DND-41 (cell line): ENCODE results near the gene GYG1.

Experiments
- ATAC-seq: fragments of 200-7000 bp; cut with Tn5 transposase; 3 replicates; pipeline ENCODE4 v1.9.1; 2021; ENCODE audit warnings: low read depth; ENCODE audit not compliant: insufficient read depth
- DNase-seq: peaks from one replicate; pipeline ENCODE4 v3.0.0-alpha.2; 2020
- H2AFZ ChIP-seq: 2 replicates; pipeline ENCODE4 v1.6.0; 2012; ENCODE audit warnings: low read depth, low read length
- H3K27ac ChIP-seq: 2 replicates; pipeline ENCODE4 v1.5.1; 2012; ENCODE audit warnings: low read length, inconsistent platforms
- H3K27me3 ChIP-seq: fragments of 200-600 bp; sonication (generic); 2 replicates; pipeline ENCODE4 v1.6.0; 2012; ENCODE audit warnings: low read length, mild to moderate bottlenecking, inconsistent platforms; ENCODE audit not compliant: insufficient read depth, poor library complexity
- H3K36me3 ChIP-seq: 2 replicates; pipeline ENCODE4 v1.5.1; 2012; ENCODE audit warnings: low read length, inconsistent platforms; ENCODE audit not compliant: insufficient read depth
- H3K4me1 ChIP-seq: 2 replicates; pipeline ENCODE4 v1.5.1; 2012; ENCODE audit warnings: mild to moderate bottlenecking, low read length; ENCODE audit not compliant: insufficient read depth
- H3K4me2 ChIP-seq: 2 replicates; pipeline ENCODE4 v1.6.0; 2012; ENCODE audit warnings: mild to moderate bottlenecking, moderate library complexity, low read length, inconsistent platforms; ENCODE audit not compliant: insufficient read depth
- H3K4me3 ChIP-seq, 2 experiments: fragments of 200-600 bp in 1 of 2; shearing (Covaris generic) in 1 of 2; 2 replicates each; pipeline ENCODE4 v1.5.1; 2012 to 2016; ENCODE audit warnings: inconsistent platforms in 2 of 2, low read length in 2 of 2, mild to moderate bottlenecking in 2 of 2, low read depth in 1 of 2, moderate library complexity in 1 of 2
- H3K79me2 ChIP-seq: 2 replicates; pipeline ENCODE4 v1.6.0; 2012; ENCODE audit warnings: low read length, inconsistent platforms; ENCODE audit not compliant: insufficient read depth
- H3K9ac ChIP-seq: 2 replicates; pipeline ENCODE4 v1.6.0; 2012; ENCODE audit warnings: low read depth, mild to moderate bottlenecking, inconsistent platforms, low read length, moderate library complexity
- H3K9me3 ChIP-seq: 2 replicates; pipeline ENCODE4 v1.5.1; 2012; ENCODE audit warnings: low read length, moderate library complexity, mild to moderate bottlenecking, inconsistent platforms; ENCODE audit not compliant: insufficient read depth, severe bottlenecking
- H4K20me1 ChIP-seq: 2 replicates; pipeline ENCODE4 v1.6.0; 2012; ENCODE audit warnings: low read length; ENCODE audit not compliant: insufficient read depth
- CTCF ChIP-seq: IDR thresholded peaks from 2 replicates; pipeline ENCODE4 v1.5.1; 2012; ENCODE audit warnings: borderline replicate concordance, low read length, moderate library complexity, mild to moderate bottlenecking; ENCODE audit not compliant: poor library complexity, severe bottlenecking; ENCODE audit errors: extremely low read depth
- EZH2 ChIP-seq: IDR thresholded peaks from 3 replicates; pipeline ENCODE4 v1.6.1; 2012; ENCODE audit warnings: borderline replicate concordance, low read depth, mild to moderate bottlenecking, moderate library complexity, low read length, inconsistent platforms; ENCODE audit not compliant: severe bottlenecking

GYG1 gene

GRCh38 chr3:148997623-148998022 lies 6.3 kb downstream of the GYG1 start:
- ATAC-seq (no peak), DNase-seq (no peak)
- no peak overlapping the region for H3K9ac ChIP-seq
- no peak overlapping the region for H3K4me3 ChIP-seq
- H2AFZ ChIP-seq: no peak overlapping the region
- 0 out of 2 replicates have a peak, but pooled peaks cover 3% of the 10 kb centered on the region for H3K4me1 ChIP-seq
- H3K79me2 ChIP-seq: no peaks in the 10 kb centered on the region
- no peaks in the 10 kb centered on the region for H3K36me3 ChIP-seq
- no peaks in the 10 kb centered on the region for H3K27me3 ChIP-seq
- TF ChIP-seq EZH2: no peak
- TF ChIP-seq CTCF: no peak
- no peak overlapping the region for H3K27ac ChIP-seq
- H4K20me1 ChIP-seq: no peaks in the 10 kb centered on the region
- no peak overlapping the region for H3K4me2 ChIP-seq
- H3K9me3 ChIP-seq: no peaks in the 10 kb centered on the region

GRCh38 chr3:148998297-148998696 lies 7.0 kb downstream of the GYG1 start:
- no peak overlapping the region for H3K4me3 ChIP-seq
- H3K9me3 ChIP-seq: no peaks in the 10 kb centered on the region
- no peaks in the 10 kb centered on the region for H4K20me1 ChIP-seq
- peak overlapping the region; percentile 41; the same call in 1 of the 2 replicates for H2AFZ ChIP-seq
- H3K36me3 ChIP-seq: no peaks in the 10 kb centered on the region
- no peak for ATAC-seq
- 0 out of 2 replicates have a peak, but pooled peaks cover 3% of the 10 kb centered on the region for H3K4me1 ChIP-seq
- no peak for TF ChIP-seq CTCF
- no peak for TF ChIP-seq EZH2
- H3K27ac ChIP-seq: no peak overlapping the region
- no peaks in the 10 kb centered on the region for H3K79me2 ChIP-seq
- H3K27me3 ChIP-seq: no peaks in the 10 kb centered on the region
- H3K4me2 ChIP-seq: no peak overlapping the region
- no peak overlapping the region for H3K9ac ChIP-seq
- no peak for DNase-seq

GRCh38 chr3:148998715-148999423 lies 7.5 kb downstream of the GYG1 start:
- peak; percentile 23 for DNase-seq
- H3K36me3 ChIP-seq: no peaks in the 10 kb centered on the region
- H3K27ac ChIP-seq: no peak overlapping the region

More at GRCh38 chr3:148998715-148999423, 7.5 kb downstream of the GYG1 start:
- Histone ChIP-seq H2AFZ (peak overlapping the region; percentile 41; the same call in 1 of the 2 replicates), H4K20me1 (no peaks in the 10 kb centered on the region), H3K27me3 (no peaks in the 10 kb centered on the region), H3K9ac (no peak overlapping the region), H3K9me3 (no peaks in the 10 kb centered on the region), H3K4me1 (0 out of 2 replicates have a peak, but pooled peaks cover 3% of the 10 kb centered on the region), H3K4me3 (no peak overlapping the region), H3K4me2 (no peak overlapping the region), H3K79me2 (no peaks in the 10 kb centered on the region)
- peak; percentile 74 for ATAC-seq
- TF ChIP-seq CTCF: no peak
- no peak for TF ChIP-seq EZH2
